GM12878 (cell line): ENCODE measurements around the gene CACNA2D3. TPM values are rescaled to one million over a fixed set of nuclear protein-coding genes. Genes with fewer than 3 reads are reported as not detected.

Source experiments
- ATAC-seq: fragments of 200-7000 bp; cut with Tn5 transposase; 3 replicates; pipeline ENCODE4 v1.9.1; 2020; ENCODE audit warnings: mild to moderate bottlenecking, moderate library complexity
- BruUV-seq: library from RNA; stranded (reverse); fragments of 400-500 nt; replicated peaks from 2 replicates; lab custom pipeline; 2021; lab: Mats Ljungman, UMichigan
- CTCF ChIA-PET: fragments of 300-600 bp; sonication (Branson Sonifier 250); formaldehyde crosslinking; extraction: SDS; loops from one replicate; lab custom pipeline; 2021; ENCODE audit warnings: inconsistent platforms; lab: Yijun Ruan, JAX
- POLR2A ChIA-PET: fragments of 350-600 bp; formaldehyde crosslinking; extraction: SDS; loops from one replicate; lab custom pipeline; 2021; ENCODE audit warnings: inconsistent platforms; lab: Charles Lee
- RAD21 ChIA-PET: fragments of 300-600 bp; sonication (Branson Sonifier 250); formaldehyde crosslinking; loops from one replicate; lab custom pipeline; 2023; ENCODE audit warnings: antibody characterized with exemption; ENCODE audit not compliant: unreplicated experiment; lab: Charles Lee
- SMC1A ChIA-PET: fragments of 300-600 bp; sonication (Branson Sonifier 250); formaldehyde crosslinking; loops from one replicate; lab custom pipeline; 2023; ENCODE audit not compliant: unreplicated experiment, uncharacterized antibody; lab: Charles Lee
- DNase-seq: peaks from one replicate; pipeline ENCODE4 v3.0.0-alpha.2; 2011; ENCODE audit warnings: low read depth, low spot score
- FAIRE-seq: peaks from 3 replicates; lab custom pipeline; 2011; peaks lifted over from hg19 to GRCh38; lab: Jason Lieb, UNC
- H2AFZ ChIP-seq: 2 replicates; pipeline ENCODE4 v1.6.0; 2011; ENCODE audit warnings: low read depth, low read length, control low read depth; ENCODE audit not compliant: control insufficient read depth
- H3K27ac ChIP-seq: 2 replicates; pipeline ENCODE4 v1.5.1; 2011; ENCODE audit warnings: control low read depth; ENCODE audit not compliant: control insufficient read depth, insufficient read depth
- H3K27me3 ChIP-seq, 2 experiments: replicated peaks in 1 of 2; 2 replicates each; pipeline versions ENCODE4 v1.6.0 to v1.6.1; 2011; ENCODE audit warnings: low read length in 1 of 2; ENCODE audit not compliant: control insufficient read depth in 2 of 2, insufficient read depth in 2 of 2
- H3K36me3 ChIP-seq, 2 experiments: 2 replicates each; pipeline ENCODE4 v1.5.1; 2011; ENCODE audit warnings: low read length in 1 of 2; ENCODE audit not compliant: control insufficient read depth in 2 of 2, insufficient read depth in 2 of 2
- H3K4me1 ChIP-seq: 2 replicates; pipeline ENCODE4 v1.6.1; 2011; ENCODE audit warnings: mild to moderate bottlenecking, low read length, moderate library complexity, mixed read lengths; ENCODE audit not compliant: control insufficient read depth, insufficient read depth
- H3K4me2 ChIP-seq: 2 replicates; pipeline ENCODE4 v1.6.0; 2011; ENCODE audit warnings: control low read depth; ENCODE audit not compliant: control insufficient read depth, insufficient read depth
- H3K4me3 ChIP-seq: fragments of 200-600 bp; sonication (generic); 2 replicates; pipeline ENCODE4 v1.5.1; 2016
- H3K79me2 ChIP-seq: 2 replicates; pipeline ENCODE4 v1.6.0; 2011; ENCODE audit warnings: low read length; ENCODE audit not compliant: control insufficient read depth, insufficient read depth
- H3K9ac ChIP-seq: 2 replicates; pipeline ENCODE4 v1.8.0; 2011; ENCODE audit warnings: low read length, control low read depth, mixed read lengths; ENCODE audit not compliant: control insufficient read depth, insufficient read depth
- H3K9me3 ChIP-seq: replicated peaks from 3 replicates; pipeline ENCODE4 v1.5.1; 2011; ENCODE audit warnings: mild to moderate bottlenecking, low read length; ENCODE audit not compliant: control insufficient read depth, insufficient read depth
- H4K20me1 ChIP-seq: 2 replicates; pipeline ENCODE4 v1.6.0; 2011; ENCODE audit not compliant: control insufficient read depth, insufficient read depth
- BACH1 ChIP-seq: fragments of 450-650 bp; IDR thresholded peaks from 2 replicates; pipeline ENCODE4 v1.6.1; 2017; ENCODE audit warnings: mild to moderate bottlenecking, borderline replicate concordance
- CREB1 ChIP-seq: IDR thresholded peaks from 2 replicates; pipeline ENCODE4 v1.6.1; 2012; ENCODE audit warnings: low read depth, mild to moderate bottlenecking, inconsistent platforms
- CREM ChIP-seq: IDR thresholded peaks from 2 replicates; pipeline ENCODE4 v1.6.1; 2014; ENCODE audit warnings: antibody characterized with exemption, low read depth
- EP300 ChIP-seq, 2 experiments: fragments of 150-350 bp in 1 of 2; IDR thresholded peaks; 2 replicates each; pipeline ENCODE4 v1.6.1; 2011 to 2012; ENCODE audit warnings: low read depth in 2 of 2, low read length in 2 of 2, borderline replicate concordance in 1 of 2, improper control_type of control experiment in 1 of 2, inconsistent platforms in 1 of 2; ENCODE audit not compliant: control insufficient read depth in 1 of 2
- IKZF2 ChIP-seq, 2 experiments: fragments of 450-650 bp; IDR thresholded peaks; 2 replicates each; pipeline ENCODE4 v1.6.1; 2017; ENCODE audit warnings: mild to moderate bottlenecking in 2 of 2, moderate library complexity in 2 of 2
- MTA3 ChIP-seq: IDR thresholded peaks from 2 replicates; pipeline ENCODE4 v1.6.1; 2012; ENCODE audit warnings: low read length, inconsistent platforms, borderline replicate concordance
- MXI1 ChIP-seq: fragments of 150-350 bp; IDR thresholded peaks from 2 replicates; pipeline ENCODE4 v1.6.1; 2011; ENCODE audit warnings: low read depth, mild to moderate bottlenecking, inconsistent platforms, low read length, improper control_type of control experiment
- MYC ChIP-seq: IDR thresholded peaks from 2 replicates; pipeline ENCODE4 v1.6.1; 2011; ENCODE audit warnings: mild to moderate bottlenecking, low read length, moderate library complexity, inconsistent platforms; ENCODE audit not compliant: insufficient read depth, insufficient replicate concordance, insufficient read length, severe bottlenecking
- PBX3 ChIP-seq: IDR thresholded peaks from 2 replicates; pipeline ENCODE4 v1.6.1; 2011; ENCODE audit warnings: mild to moderate bottlenecking, low read depth, low read length, moderate library complexity; ENCODE audit not compliant: insufficient replicate concordance
- POU2F2 ChIP-seq: IDR thresholded peaks from 3 replicates; pipeline ENCODE4 v1.6.1; 2011; ENCODE audit warnings: low read depth, mild to moderate bottlenecking, low read length, borderline replicate concordance
- RCOR1 ChIP-seq: conservative IDR thresholded peaks from 2 replicates; pipeline ENCODE4 v1.6.1; 2012; ENCODE audit warnings: low read depth, low read length, improper control_type of control experiment
- RELA ChIP-seq: fragments of 450-650 bp; IDR thresholded peaks from 2 replicates; pipeline ENCODE4 v1.8.0; 2014; ENCODE audit warnings: borderline replicate concordance; ENCODE audit not compliant: partially characterized antibody
- ZBTB4 ChIP-seq: fragments of 450-650 bp; formaldehyde crosslinking; IDR thresholded peaks from 2 replicates; pipeline ENCODE4 v1.4.0; 2022; ENCODE audit warnings: mild to moderate bottlenecking, moderate library complexity
- ZNF622 ChIP-seq: fragments of 450-650 bp; IDR thresholded peaks from 2 replicates; pipeline ENCODE4 v1.6.1; 2017; ENCODE audit warnings: mild to moderate bottlenecking, inconsistent platforms
- ZNF687 ChIP-seq: fragments of 450-650 bp; IDR thresholded peaks from 2 replicates; pipeline ENCODE4 v1.6.1; 2017; ENCODE audit warnings: mild to moderate bottlenecking, moderate library complexity
- ZSCAN29 ChIP-seq: fragments of 450-650 bp; IDR thresholded peaks from 2 replicates; pipeline ENCODE4 v1.6.1; 2017; ENCODE audit warnings: mild to moderate bottlenecking, moderate library complexity
- WGBS: methylation state at CpG from one replicate; pipeline ENCODE4 v1.1.6; 2016; ENCODE audit warnings: low lambda C conversion rate; ENCODE audit not compliant: insufficient replicate concordance, insufficient coverage; ENCODE audit errors: missing lambda C conversion rate; 5-methylcytosine and 5-hydroxymethylcytosine counted together
- in situ Hi-C: fragments of 300-500 bp; cut with MboI; formaldehyde crosslinking; loops from 9 replicates; pipeline ENCODE4 v1.14.3; 2018; ENCODE audit warnings: mixed read lengths
- intact Hi-C: fragments of 100-400 bp; cut with micrococcal nuclease; formaldehyde crosslinking; loops from one replicate; pipeline ENCODE4 v1.14.2; 2022; ENCODE audit not compliant: unreplicated experiment
- polyA plus RNA-seq, 11 experiments: library from polyadenylated mRNA; depleted of rRNA in 4 of 11; unstranded in 6 of 11; stranded (reverse) in 5 of 11; fragments of >200 nt; fragmentation: Nextera tagmentation in 4 of 11; fragmentation: Illumina TruSeq in 1 of 11; extraction: Ambion mirVana in 4 of 11; extraction: Trizol in 1 of 11; gene quantifications; 1 replicate in 1 of 11; 2 replicates in 10 of 11; pipeline versions ENCODE4 v1.2.1 to v1.2.3, GENCODE V29; 2011 to 2016; ENCODE audit warnings: inconsistent platforms in 2 of 11, missing spikeins in 2 of 11, low read depth in 1 of 11
- total RNA-seq, 4 experiments: library from RNA; depleted of rRNA in 3 of 4; stranded (reverse); fragments of >200 nt in 3 of 4; fragmentation: Illumina TruSeq in 1 of 4; extraction: Trizol in 1 of 4; gene quantifications; 2 replicates each; pipeline versions ENCODE4 v1.2.1 to v1.2.3, GENCODE V29; 2013 to 2021

Gene CACNA2D3
- total and polyA plus RNA-seq, 10 of the 15 experiments (the other 5 are each of a cell fraction or from before 2014, with no cell fraction given) = not detected

GRCh38 chr3:55000546-55000945 is 878.2 kb downstream of the CACNA2D3 start (continued):
- TF ChIP-seq ZNF687 = no peak
- no peak for TF ChIP-seq PBX3
- no peak for TF ChIP-seq RELA
- no peak for TF ChIP-seq CREM
- no peak for TF ChIP-seq EP300 (IDR thresholded peaks at IDR 0.05; ENCODE audit: borderline replicate concordance in 1 of 2, control insufficient read depth in 1 of 2, low read depth in 2 of 2, low read length in 2 of 2)
- no peak for TF ChIP-seq MYC
- no peak for TF ChIP-seq ZSCAN29

GRCh38 chr3:55000953-55001352 is 878.6 kb downstream of the CACNA2D3 start:
- Histone ChIP-seq H3K36me3 (no peaks in the 10 kb centered on the region), H3K4me1 (no peaks in the 10 kb centered on the region), H3K27me3 (no peaks in the 10 kb centered on the region), H3K4me2 (no peak overlapping the region), H3K27ac (no peak overlapping the region), H2AFZ (no peak overlapping the region), H3K4me3 (no peak overlapping the region), H3K9me3 (no peaks in the 10 kb centered on the region), H3K79me2 (no peaks in the 10 kb centered on the region), H4K20me1 (no peaks in the 10 kb centered on the region), H3K9ac (no peak overlapping the region)
- in situ Hi-C loops (no loop called here), intact Hi-C loops (no loop called here)
- FAIRE-seq = no peak
- DNase-seq = no peak
- RAD21 ChIA-PET = no interaction called here
- SMC1A ChIA-PET = no interaction called here
- POLR2A ChIA-PET = no interaction called here
- 45% methylated on average over 4 of the region's 4 CpGs for WGBS
- no peak for ATAC-seq
- no TSS peak for BruUV-seq
- CTCF ChIA-PET = interaction anchor here (1.5 kb wide), 1 partner anchor 17 kb away, joined by 3 read pairs; no protein-coding TSS in a partner anchor
- TF ChIP-seq ZBTB4 (CRISPR knock-in tag) = no peak
- no peak for TF ChIP-seq ZNF622
- TF ChIP-seq MXI1 = no peak
- no peak for TF ChIP-seq BACH1
- no peak for TF ChIP-seq CREB1
- TF ChIP-seq IKZF2 (IDR thresholded peaks at IDR 0.05) = no peak
- no peak for TF ChIP-seq RCOR1
- no peak for TF ChIP-seq POU2F2
- TF ChIP-seq MTA3 = no peak
